HepG2 (cell line): ENCODE results near the gene FGF19. TPM values are rescaled to one million over a fixed set of nuclear protein-coding genes. Genes with fewer than 3 reads are reported as not detected.
A peak's percentile ranks its signal among the peaks of the same experiment; 100 is the strongest.

ENCODE experiments used
- ASH2L ChIP-seq: fragments of 300-600, 200-600 bp; sonication (generic); IDR thresholded peaks from 2 replicates; pipeline ENCODE4 v1.7.0; 2017; ENCODE audit warnings: low read depth, mild to moderate bottlenecking, moderate library complexity, mixed read lengths, low read length; ENCODE audit not compliant: insufficient read length
- CEBPB ChIP-seq: IDR thresholded peaks from 2 replicates; pipeline ENCODE4 v1.6.1; 2011; ENCODE audit warnings: low read depth, low read length, improper control_type of control experiment, borderline replicate concordance
- KIAA2018 ChIP-seq: sonication (generic); formaldehyde crosslinking; IDR thresholded peaks from 2 replicates; pipeline ENCODE4 v1.5.0; 2020; ENCODE audit warnings: mild to moderate bottlenecking, missing genetic modification reagents, borderline replicate concordance
- MYC ChIP-seq: sonication (generic); formaldehyde crosslinking; IDR thresholded peaks from 2 replicates; pipeline ENCODE4 v1.9.0; 2021; ENCODE audit warnings: missing genetic modification reagents, borderline replicate concordance
- STAT5B ChIP-seq: sonication (generic); formaldehyde crosslinking; IDR thresholded peaks from 2 replicates; pipeline ENCODE4 v1.4.0; 2020; ENCODE audit warnings: missing genetic modification reagents
- THYN1 ChIP-seq: sonication (generic); formaldehyde crosslinking; IDR thresholded peaks from 2 replicates; pipeline ENCODE4 v1.8.1; 2023; ENCODE audit warnings: low read depth, mild to moderate bottlenecking, moderate library complexity, missing genetic modification reagents, borderline replicate concordance
- TRIM22 ChIP-seq: fragments of 450-650 bp; IDR thresholded peaks from 2 replicates; pipeline ENCODE4 v1.6.1; 2017
- ZBTB2 ChIP-seq: sonication (generic); formaldehyde crosslinking; IDR thresholded peaks from 2 replicates; pipeline ENCODE4 v1.8.0; 2022; ENCODE audit warnings: low read depth, missing genetic modification reagents
- ZFP82 ChIP-seq: sonication (generic); formaldehyde crosslinking; IDR thresholded peaks from 2 replicates; pipeline ENCODE4 v1.5.1; 2020; ENCODE audit warnings: mild to moderate bottlenecking, missing genetic modification reagents, borderline replicate concordance
- ZGPAT ChIP-seq: IDR thresholded peaks from 2 replicates; pipeline ENCODE4 v1.6.1; 2016; ENCODE audit warnings: mild to moderate bottlenecking
- ZNF3 ChIP-seq: IDR thresholded peaks from 2 replicates; pipeline ENCODE4 v1.7.0; 2017; ENCODE audit warnings: inconsistent platforms
- ZNF329 ChIP-seq: sonication (generic); formaldehyde crosslinking; IDR thresholded peaks from 2 replicates; pipeline ENCODE4 v1.9.0; 2021; ENCODE audit warnings: low read depth, mild to moderate bottlenecking, missing genetic modification reagents
- ZNF468 ChIP-seq: sonication (generic); formaldehyde crosslinking; IDR thresholded peaks from 2 replicates; pipeline ENCODE4 v1.8.0; 2022; ENCODE audit warnings: mild to moderate bottlenecking, moderate library complexity, missing genetic modification reagents
- ZNF740 ChIP-seq: sonication (generic); formaldehyde crosslinking; IDR thresholded peaks from 2 replicates; pipeline ENCODE4 v1.4.0; 2020; ENCODE audit warnings: missing genetic modification reagents
- ZNF841 ChIP-seq: sonication (generic); formaldehyde crosslinking; IDR thresholded peaks from 2 replicates; pipeline ENCODE4 v1.8.1; 2023; ENCODE audit warnings: missing genetic modification reagents, borderline replicate concordance
- polyA plus RNA-seq, 8 experiments: library from polyadenylated mRNA; depleted of rRNA in 3 of 8; stranded (reverse) in 7 of 8; unstranded in 1 of 8; fragments of >200 nt; fragmentation: Illumina TruSeq in 4 of 8; extraction: Trizol in 4 of 8; gene quantifications; 2 replicates each; pipeline versions ENCODE4 v1.2.1 to v1.2.3, GENCODE V29; 2011 to 2016; ENCODE audit warnings: low read depth in 4 of 8, missing spikeins in 1 of 8, mixed read lengths in 1 of 8; ENCODE audit not compliant: insufficient read depth in 1 of 8
- total RNA-seq, 5 experiments: library from RNA; depleted of rRNA; stranded (reverse); fragments of >200 nt; fragmentation: Illumina TruSeq; extraction: Trizol; gene quantifications; 2 replicates each; pipeline ENCODE4 v1.2.3, GENCODE V29; 2016; ENCODE audit warnings: low read depth in 1 of 5

The FGF19 gene
- total and polyA plus RNA-seq, 2 of the 13 experiments (the other 11 are each of a cell fraction or from before 2014, with no cell fraction given), result 0.07 TPM; not detected in 1

GRCh38 chr11:69654660-69655478 is 49.0 kb downstream of the FGF19 start (continued):
- TF ChIP-seq ZBTB2 (CRISPR knock-in tag) (peak; percentile 20; the same call in 1 of the 2 replicates), CEBPB (no peak; the same call in 1 of the 2 replicates), ZNF841 (CRISPR knock-in tag) (no peak), ZNF329 (CRISPR knock-in tag) (no peak), ASH2L (peak; percentile 61), THYN1 (CRISPR knock-in tag) (no peak), TRIM22 (no peak), ZNF740 (CRISPR knock-in tag) (0 out of 2 replicates have a peak, but pooled peaks have one; percentile 10), STAT5B (CRISPR knock-in tag) (peak; percentile 54; the same call in 1 of the 2 replicates), ZGPAT (CRISPR knock-in tag) (peak; percentile 80; the same call in 1 of the 2 replicates), ZNF3 (CRISPR knock-in tag) (no peak), ZNF468 (CRISPR knock-in tag) (no peak), MYC (CRISPR knock-in tag) (peak; percentile 40; the same call in 1 of the 2 replicates), ZFP82 (0 out of 2 replicates have a peak, but pooled peaks have one; percentile 27), KIAA2018 (CRISPR knock-in tag) (no peak)
